ENCODE results near the gene MERTK.

Gene MERTK

DNA sequence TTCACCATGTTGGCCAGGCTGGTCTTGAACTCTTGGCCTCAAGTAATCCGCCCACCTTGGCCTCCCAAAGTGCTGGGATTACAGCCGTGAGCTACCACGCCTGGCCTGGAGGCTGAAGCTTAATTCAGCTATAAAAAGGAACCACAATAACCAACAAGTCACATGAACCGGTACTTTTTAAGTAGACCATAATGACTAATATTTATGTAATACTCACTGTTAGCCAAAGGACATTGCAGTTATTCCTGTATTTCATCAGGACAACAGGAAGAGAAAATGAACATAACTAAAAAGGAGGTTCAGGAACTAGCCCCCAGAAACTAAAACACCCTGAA, 107.6 kb downstream of the MERTK start:
- no peaks in the 10 kb centered on the region for H3K27me3 ChIP-seq (ENCODE audit: control insufficient read depth, insufficient read depth, low read length, poor library complexity, severe bottlenecking)
- H3K4me3 ChIP-seq (ENCODE audit: insufficient read depth, low read depth, low read length) = no peak overlapping the region
- H3K36me3 ChIP-seq (ENCODE audit: control insufficient read depth, insufficient read depth, low read length) = no peaks in the 10 kb centered on the region
- H3K9me3 ChIP-seq (ENCODE audit: control insufficient read depth, low read length) = no peaks in the 10 kb centered on the region
- 95 to 98% methylated on average over 3 to 4 of the region's 4 CpGs for WGBS, 2 experiments
- H3K4me1 ChIP-seq (ENCODE audit: control insufficient read depth, insufficient read depth, low read length) = no peaks in the 10 kb centered on the region
- no peak overlapping the region for H3K27ac ChIP-seq (ENCODE audit: insufficient read depth, low read depth, low read length, poor library complexity, severe bottlenecking)

DNA sequence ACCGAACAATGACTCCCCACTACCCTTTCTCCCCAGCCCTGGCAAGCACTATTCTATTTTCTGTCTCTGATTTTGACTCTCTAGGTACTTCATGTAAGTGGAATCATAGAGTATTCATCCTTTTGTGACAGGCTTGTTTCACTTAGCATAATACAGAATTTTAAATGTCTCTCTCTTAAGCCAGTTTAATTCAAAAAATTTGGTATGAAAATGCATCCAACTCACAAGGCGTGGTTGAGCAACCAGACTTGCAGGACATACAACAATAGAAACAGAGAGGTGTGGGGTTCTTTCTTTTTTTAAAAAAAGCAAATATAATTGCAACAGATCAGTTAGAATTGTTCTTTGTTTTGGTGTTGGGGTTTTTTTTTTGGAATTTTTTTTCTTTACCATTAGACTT, 109.1 kb downstream of the MERTK start:
- H3K9me3 ChIP-seq (ENCODE audit: control insufficient read depth, low read length) = no peaks in the 10 kb centered on the region
- WGBS, 2 experiments = 88 to 100% methylated on average over 1 to 2 of the region's 2 CpGs
- no peak overlapping the region for H3K27ac ChIP-seq (ENCODE audit: insufficient read depth, low read depth, low read length, poor library complexity, severe bottlenecking)
- H3K4me1 ChIP-seq (ENCODE audit: control insufficient read depth, insufficient read depth, low read length) = no peaks in the 10 kb centered on the region
- H3K36me3 ChIP-seq (ENCODE audit: control insufficient read depth, insufficient read depth, low read length) = no peaks in the 10 kb centered on the region
- H3K4me3 ChIP-seq (ENCODE audit: insufficient read depth, low read depth, low read length) = no peak overlapping the region
- H3K27me3 ChIP-seq (ENCODE audit: control insufficient read depth, insufficient read depth, low read length, poor library complexity, severe bottlenecking) = no peaks in the 10 kb centered on the region

DNA sequence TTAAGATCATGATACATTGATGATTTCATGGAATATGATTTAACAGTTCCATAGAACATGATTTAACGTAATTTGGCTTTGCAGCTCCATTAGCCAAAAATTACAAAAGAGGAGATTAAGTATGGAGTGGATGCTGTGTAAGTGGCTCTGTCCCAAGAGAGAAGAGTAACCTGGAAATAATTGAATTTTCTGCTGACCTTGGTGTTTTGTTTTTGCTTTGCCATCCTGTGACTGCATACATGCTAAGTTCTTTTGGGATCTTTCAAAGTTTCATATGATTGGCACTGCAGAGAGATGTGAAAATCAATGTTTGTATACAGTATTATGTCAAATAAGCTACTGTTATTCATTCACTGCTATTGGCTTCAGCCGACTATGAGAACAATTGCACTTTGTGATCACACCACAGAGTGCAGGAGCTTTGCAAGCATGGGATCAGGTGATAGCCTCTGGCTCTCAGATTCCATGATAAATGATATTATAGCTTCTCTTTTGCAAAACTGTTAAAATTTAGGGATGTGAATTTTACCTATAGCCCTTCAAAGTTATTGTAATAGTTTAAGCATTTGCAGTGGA, 110.6 kb downstream of the MERTK start:
- Histone ChIP-seq H3K9me3 (ENCODE audit: control insufficient read depth, low read length) (no peaks in the 10 kb centered on the region), H3K36me3 (ENCODE audit: control insufficient read depth, insufficient read depth, low read length) (no peaks in the 10 kb centered on the region), H3K27ac (ENCODE audit: insufficient read depth, low read depth, low read length, poor library complexity, severe bottlenecking) (no peak overlapping the region), H3K4me3 (ENCODE audit: insufficient read depth, low read depth, low read length) (no peak overlapping the region), H3K27me3 (ENCODE audit: control insufficient read depth, insufficient read depth, low read length, poor library complexity, severe bottlenecking) (no peaks in the 10 kb centered on the region), H3K4me1 (ENCODE audit: control insufficient read depth, insufficient read depth, low read length) (no peaks in the 10 kb centered on the region)
- WGBS, 2 experiments = 93 to 100% methylated on average over 2 of the region's 2 CpGs

DNA sequence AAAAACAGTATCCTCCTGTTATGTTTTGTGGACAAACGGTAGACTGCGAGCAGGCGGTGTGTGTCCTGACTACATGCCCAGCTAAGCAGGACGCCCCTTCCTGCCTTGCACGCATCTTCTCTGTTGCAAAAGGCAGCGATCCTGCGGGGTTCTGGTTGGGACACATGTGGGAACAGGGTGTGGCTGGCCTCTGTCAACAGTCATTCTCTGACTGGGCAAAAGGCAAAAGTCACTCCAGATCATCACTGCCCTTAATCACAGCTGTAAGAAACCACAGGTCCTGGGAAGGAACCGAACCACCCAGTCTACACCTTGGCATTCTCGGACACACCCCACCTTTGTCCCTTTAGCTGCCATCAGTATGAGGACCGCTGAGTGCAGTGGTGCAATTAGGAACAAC, 112.3 kb downstream of the MERTK start:
- Histone ChIP-seq H3K4me3 (ENCODE audit: insufficient read depth, low read depth, low read length) (no peak overlapping the region), H3K27me3 (ENCODE audit: control insufficient read depth, insufficient read depth, low read length, poor library complexity, severe bottlenecking) (no peaks in the 10 kb centered on the region), H3K36me3 (ENCODE audit: control insufficient read depth, insufficient read depth, low read length) (no peaks in the 10 kb centered on the region), H3K27ac (ENCODE audit: insufficient read depth, low read depth, low read length, poor library complexity, severe bottlenecking) (no peak overlapping the region), H3K4me1 (ENCODE audit: control insufficient read depth, insufficient read depth, low read length) (no peaks in the 10 kb centered on the region), H3K9me3 (ENCODE audit: control insufficient read depth, low read length) (no peaks in the 10 kb centered on the region)
- 95 to 97% methylated on average over 10 of the region's 10 CpGs for WGBS, 2 experiments

DNA sequence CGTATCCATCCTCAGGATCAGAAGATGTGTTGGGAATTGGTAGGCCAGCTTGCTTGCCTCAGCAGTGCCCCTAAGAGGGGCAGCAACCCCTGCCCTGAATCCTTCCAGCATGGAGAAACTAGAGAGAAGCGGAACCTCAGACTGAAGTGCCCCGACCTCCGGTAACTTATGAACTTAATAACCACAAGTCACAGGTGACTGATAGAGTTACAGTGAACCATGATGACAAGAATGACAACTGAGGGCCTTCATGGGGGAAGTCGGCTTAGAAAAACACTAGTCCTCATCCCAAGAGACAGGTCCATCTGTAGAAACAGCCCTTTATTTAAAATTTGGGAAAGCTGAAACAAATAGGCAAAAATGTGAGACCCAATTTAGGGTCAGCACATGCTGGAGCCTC, 114.1 kb downstream of the MERTK start:
- 77 to 84% methylated on average over 5 of the region's 5 CpGs for WGBS, 2 experiments
- Histone ChIP-seq H3K36me3 (ENCODE audit: control insufficient read depth, insufficient read depth, low read length) (no peaks in the 10 kb centered on the region), H3K27me3 (ENCODE audit: control insufficient read depth, insufficient read depth, low read length, poor library complexity, severe bottlenecking) (no peaks in the 10 kb centered on the region), H3K27ac (ENCODE audit: insufficient read depth, low read depth, low read length, poor library complexity, severe bottlenecking) (no peak overlapping the region), H3K4me1 (ENCODE audit: control insufficient read depth, insufficient read depth, low read length) (no peaks in the 10 kb centered on the region), H3K9me3 (ENCODE audit: control insufficient read depth, low read length) (no peaks in the 10 kb centered on the region), H3K4me3 (ENCODE audit: insufficient read depth, low read depth, low read length) (no peak overlapping the region)

DNA sequence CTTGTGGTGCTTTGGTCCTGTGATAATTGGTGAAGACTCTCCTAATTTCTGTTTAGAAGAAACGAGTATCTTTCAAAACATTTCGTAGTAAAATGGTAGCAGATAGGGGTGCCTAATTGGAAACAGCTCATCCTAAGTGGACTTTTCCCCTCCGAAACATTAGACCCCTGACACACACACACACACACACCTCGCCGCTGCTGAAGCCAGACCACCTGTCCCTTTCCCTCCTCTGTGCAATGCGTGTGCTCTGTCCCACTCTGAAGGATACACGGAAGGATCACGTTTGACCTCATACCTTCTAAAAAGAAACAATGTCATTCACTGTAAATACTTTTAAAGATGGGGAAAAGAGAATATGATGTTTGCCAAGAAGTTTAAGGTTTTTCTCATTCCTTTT, 120.4 kb downstream of the MERTK start:
- WGBS, 2 experiments = 95 to 97% methylated on average over 6 to 8 of the region's 8 CpGs
- Histone ChIP-seq H3K9me3 (ENCODE audit: control insufficient read depth, low read length) (no peaks in the 10 kb centered on the region), H3K4me3 (ENCODE audit: insufficient read depth, low read depth, low read length) (no peak overlapping the region), H3K27me3 (ENCODE audit: control insufficient read depth, insufficient read depth, low read length, poor library complexity, severe bottlenecking) (no peaks in the 10 kb centered on the region), H3K4me1 (ENCODE audit: control insufficient read depth, insufficient read depth, low read length) (peaks cover 7% of the 10 kb centered on the region), H3K27ac (ENCODE audit: insufficient read depth, low read depth, low read length, poor library complexity, severe bottlenecking) (no peak overlapping the region), H3K36me3 (ENCODE audit: control insufficient read depth, insufficient read depth, low read length) (no peaks in the 10 kb centered on the region)

DNA sequence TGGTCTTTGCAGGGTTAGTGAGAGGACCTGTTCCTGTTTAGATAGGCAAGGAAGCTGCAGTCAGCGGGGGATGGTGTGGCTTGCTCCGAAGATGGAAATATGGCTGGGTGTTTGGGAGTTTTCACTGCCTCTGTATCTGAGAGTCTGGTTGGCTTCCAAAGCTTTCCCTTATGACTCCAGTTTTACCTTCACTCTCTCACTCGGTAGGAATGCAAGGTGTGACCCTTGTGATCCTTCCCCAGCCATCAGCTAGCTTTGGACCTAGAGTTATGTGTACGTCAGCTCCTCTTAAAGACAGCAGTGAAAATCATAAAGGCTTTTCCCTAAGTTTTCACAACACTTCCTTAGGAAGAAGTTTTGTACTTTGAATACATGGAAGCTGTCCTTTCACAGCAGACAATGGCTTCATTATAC, 121.2 kb downstream of the MERTK start:
- peaks cover 7% of the 10 kb centered on the region for H3K4me1 ChIP-seq (ENCODE audit: control insufficient read depth, insufficient read depth, low read length)
- H3K9me3 ChIP-seq (ENCODE audit: control insufficient read depth, low read length) = no peaks in the 10 kb centered on the region
- H3K36me3 ChIP-seq (ENCODE audit: control insufficient read depth, insufficient read depth, low read length) = no peaks in the 10 kb centered on the region
- no peaks in the 10 kb centered on the region for H3K27me3 ChIP-seq (ENCODE audit: control insufficient read depth, insufficient read depth, low read length, poor library complexity, severe bottlenecking)
- WGBS, 2 experiments = 86 to 90% methylated on average over 4 of the region's 4 CpGs
- no peak overlapping the region for H3K27ac ChIP-seq (ENCODE audit: insufficient read depth, low read depth, low read length, poor library complexity, severe bottlenecking)
- H3K4me3 ChIP-seq (ENCODE audit: insufficient read depth, low read depth, low read length) = no peak overlapping the region

DNA sequence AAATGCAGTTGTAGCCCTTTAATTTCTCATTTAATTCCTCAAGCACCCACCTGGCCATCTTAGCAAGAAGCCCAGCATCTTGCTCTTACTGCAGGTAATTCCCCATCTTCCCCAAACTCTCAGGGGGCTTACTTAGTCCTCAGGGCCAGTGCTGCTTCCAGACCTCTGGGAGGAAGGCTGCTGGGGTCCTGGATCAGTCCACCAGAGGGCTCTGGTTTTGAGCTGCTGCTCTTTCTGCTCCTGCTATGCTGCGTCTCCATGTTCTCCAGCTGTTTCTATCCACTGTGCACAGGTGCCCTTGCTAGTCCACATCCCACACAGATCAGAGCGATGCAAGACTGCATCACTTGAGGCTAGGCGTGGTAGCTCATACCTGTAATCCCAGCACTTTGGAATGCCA, 122.2 kb downstream of the MERTK start:
- H3K27ac ChIP-seq (ENCODE audit: insufficient read depth, low read depth, low read length, poor library complexity, severe bottlenecking) = no peak overlapping the region
- whole genome bisulfite sequencing, 2 experiments = 80 to 86% methylated on average over 3 of the region's 3 CpGs

DNA sequence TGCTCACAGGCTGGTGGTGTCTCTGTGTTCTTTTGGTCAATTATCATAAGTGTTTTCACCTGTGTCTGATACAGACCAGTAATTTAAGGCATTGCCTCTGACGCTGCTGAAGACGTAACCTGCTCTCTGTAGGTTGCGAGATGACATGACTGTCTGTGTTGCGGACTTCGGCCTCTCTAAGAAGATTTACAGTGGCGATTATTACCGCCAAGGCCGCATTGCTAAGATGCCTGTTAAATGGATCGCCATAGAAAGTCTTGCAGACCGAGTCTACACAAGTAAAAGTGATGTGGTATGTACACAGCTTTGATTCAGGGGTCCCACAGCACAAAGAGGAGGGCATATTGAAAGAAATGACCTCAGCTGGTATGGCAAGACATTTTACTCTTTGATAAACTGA, 122.9 kb downstream of the MERTK start:
- Histone ChIP-seq H3K27me3 (ENCODE audit: control insufficient read depth, insufficient read depth, low read length, poor library complexity, severe bottlenecking) (no peaks in the 10 kb centered on the region), H3K4me1 (ENCODE audit: control insufficient read depth, insufficient read depth, low read length) (peaks cover 7% of the 10 kb centered on the region), H3K36me3 (ENCODE audit: control insufficient read depth, insufficient read depth, low read length) (no peaks in the 10 kb centered on the region), H3K9me3 (ENCODE audit: control insufficient read depth, low read length) (no peaks in the 10 kb centered on the region), H3K27ac (ENCODE audit: insufficient read depth, low read depth, low read length, poor library complexity, severe bottlenecking) (no peak overlapping the region), H3K4me3 (ENCODE audit: insufficient read depth, low read depth, low read length) (no peak overlapping the region)
- WGBS, 2 experiments = 95 to 97% methylated on average over 10 of the region's 10 CpGs

More for the DNA sequence above, 122.2 kb downstream of the MERTK start:
- Histone ChIP-seq H3K36me3 (ENCODE audit: control insufficient read depth, insufficient read depth, low read length) (no peaks in the 10 kb centered on the region), H3K4me1 (ENCODE audit: control insufficient read depth, insufficient read depth, low read length) (peaks cover 7% of the 10 kb centered on the region), H3K9me3 (ENCODE audit: control insufficient read depth, low read length) (no peaks in the 10 kb centered on the region), H3K27me3 (ENCODE audit: control insufficient read depth, insufficient read depth, low read length, poor library complexity, severe bottlenecking) (no peaks in the 10 kb centered on the region), H3K4me3 (ENCODE audit: insufficient read depth, low read depth, low read length) (no peak overlapping the region)

DNA sequence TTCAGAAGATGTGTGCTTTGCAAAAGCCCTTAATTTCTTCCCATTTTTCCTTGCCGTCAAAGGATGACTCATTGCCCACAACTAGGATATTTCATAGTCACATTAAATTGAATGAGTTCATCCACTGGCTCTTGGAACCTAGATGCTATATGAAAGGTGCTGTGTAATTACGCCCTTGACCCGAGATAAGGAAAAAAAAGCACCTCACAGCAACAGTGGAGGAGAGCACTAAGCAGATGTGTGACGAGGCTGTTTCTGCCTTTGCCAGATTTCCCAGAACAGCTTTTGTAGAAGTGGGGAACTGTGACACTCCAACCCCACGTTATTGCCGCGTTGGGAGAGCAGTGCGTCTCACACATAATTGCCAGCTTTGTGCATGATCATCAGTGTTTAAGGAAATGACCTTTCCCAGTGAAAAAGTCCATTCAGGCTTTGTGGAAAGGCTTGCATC, 123.4 kb downstream of the MERTK start:
- Histone ChIP-seq H3K27me3 (ENCODE audit: control insufficient read depth, insufficient read depth, low read length, poor library complexity, severe bottlenecking) (no peaks in the 10 kb centered on the region), H3K4me1 (ENCODE audit: control insufficient read depth, insufficient read depth, low read length) (peaks cover 7% of the 10 kb centered on the region), H3K36me3 (ENCODE audit: control insufficient read depth, insufficient read depth, low read length) (no peaks in the 10 kb centered on the region), H3K4me3 (ENCODE audit: insufficient read depth, low read depth, low read length) (no peak overlapping the region), H3K27ac (ENCODE audit: insufficient read depth, low read depth, low read length, poor library complexity, severe bottlenecking) (no peak overlapping the region), H3K9me3 (ENCODE audit: control insufficient read depth, low read length) (no peaks in the 10 kb centered on the region)
- WGBS, 2 experiments = 95 to 96% methylated on average over 8 of the region's 8 CpGs

DNA sequence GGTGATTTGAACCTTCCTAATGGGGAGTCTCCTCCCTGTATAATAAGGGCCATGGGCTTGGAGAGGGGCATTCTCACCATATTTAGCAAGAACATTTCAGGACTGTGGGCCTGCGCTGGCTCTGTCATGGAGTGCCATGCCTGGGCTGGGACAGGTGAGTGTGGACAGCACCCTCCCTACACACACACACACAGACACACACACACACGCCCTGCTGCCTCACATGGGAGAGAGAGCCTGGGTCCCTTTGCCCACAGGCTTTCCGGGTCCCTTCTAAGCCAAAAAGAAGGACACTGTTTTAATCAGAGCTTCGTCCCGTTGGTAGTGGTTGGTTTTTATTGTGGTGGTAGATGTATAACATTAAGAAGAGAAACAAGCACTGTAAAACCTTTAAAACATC, 125.3 kb downstream of the MERTK start:
- no peak overlapping the region for H3K4me3 ChIP-seq (ENCODE audit: insufficient read depth, low read depth, low read length)
- peaks cover 7% of the 10 kb centered on the region for H3K4me1 ChIP-seq (ENCODE audit: control insufficient read depth, insufficient read depth, low read length)
- H3K36me3 ChIP-seq (ENCODE audit: control insufficient read depth, insufficient read depth, low read length) = no peaks in the 10 kb centered on the region
- H3K27ac ChIP-seq (ENCODE audit: insufficient read depth, low read depth, low read length, poor library complexity, severe bottlenecking) = no peak overlapping the region
- WGBS, 2 experiments = 88 to 97% methylated on average over 4 to 5 of the region's 5 CpGs
- H3K27me3 ChIP-seq (ENCODE audit: control insufficient read depth, insufficient read depth, low read length, poor library complexity, severe bottlenecking) = no peaks in the 10 kb centered on the region
- H3K9me3 ChIP-seq (ENCODE audit: control insufficient read depth, low read length) = no peaks in the 10 kb centered on the region

Measured in ectodermal cell (in vitro differentiated cells).